Activated CD4-positive, alpha-beta T cell treated with anti-CD3 and anti-CD28 coated beads, Interleukin-2, Interleukin-4, amounts not matched to agents 100 ng/mL and 50 ng/mL, durations not matched to agents 16 hours and 8 hours (primary cell): ENCODE data around the gene TAS2R31.
"Not testable (repeated sequence)": the region's sequence is repeated elsewhere in the genome, so short reads cannot be mapped to it uniquely, and the experiment has no call there.

Experiments used
- DNase-seq: peaks from one replicate; pipeline ENCODE4 v3.0.0-alpha.2; 2020; ENCODE audit warnings: low spot score

The TAS2R31 gene

GRCh38 chr12:11031307-11031706, at the start of gene TAS2R31:
Gene TAS2R31, minus strand, starts transcription at chr12:11031407. Its CDS starts 72 bp downstream, at chr12:11031335.
- DNase-seq = no peak

- no peak for DNase-seq
Measured at GRCh38 chr12:11078246-11078645, 47.0 kb upstream of the TAS2R31 start.

- DNase-seq = no peak
Measured at GRCh38 chr12:11075642-11076041, 44.4 kb upstream of the TAS2R31 start.

- no peak for DNase-seq
Measured at GRCh38 chr12:11071414-11071813, 40.2 kb upstream of the TAS2R31 start.

- DNase-seq = no peak
Measured at GRCh38 chr12:11070999-11071398, 39.8 kb upstream of the TAS2R31 start.

- no peak for DNase-seq
Measured at GRCh38 chr12:11069854-11070365, 38.7 kb upstream of the TAS2R31 start.

- no peak for DNase-seq
Measured at GRCh38 chr12:11067514-11067913, 36.3 kb upstream of the TAS2R31 start.

GRCh38 chr12:11062194-11062593, 31.0 kb upstream of the TAS2R31 start, which contains the start of gene TAS2R46:
Gene TAS2R46, minus strand, starts transcription at chr12:11062294. Its CDS starts 0 bp downstream, at chr12:11062294.
- not testable (repeated sequence) for DNase-seq

- DNase-seq = no peak
Measured at GRCh38 chr12:11059784-11060183, 28.6 kb upstream of the TAS2R31 start.

DNA sequence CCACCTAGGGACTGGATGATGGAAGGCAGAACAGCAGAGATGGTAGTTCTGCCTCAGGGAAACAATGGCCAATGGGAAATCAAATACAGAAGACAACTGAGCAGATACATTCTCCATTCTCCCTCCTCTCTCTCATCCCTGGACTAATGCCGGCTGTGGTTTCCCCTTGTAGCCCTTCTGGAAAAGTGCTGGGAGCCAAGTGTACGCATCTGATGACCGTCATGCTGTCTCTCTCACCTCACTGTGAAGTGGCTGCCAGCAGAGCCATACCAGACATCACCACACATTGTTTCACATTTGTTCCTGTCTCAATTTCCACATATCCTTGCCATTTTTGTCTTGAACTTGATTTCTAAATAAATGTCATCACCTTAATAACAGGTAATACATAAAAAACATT, 27.8 kb upstream of the TAS2R31 start:
- no peak for DNase-seq

- no peak for DNase-seq
Measured at GRCh38 chr12:11055306-11055705, 24.1 kb upstream of the TAS2R31 start.

GRCh38 chr12:11049806-11050531, 18.8 kb upstream of the TAS2R31 start:
- DNase-seq = not testable (repeated sequence)

GRCh38 chr12:11041366-11041765, 10.2 kb upstream of the TAS2R31 start:
- not testable (repeated sequence) for DNase-seq

DNA sequence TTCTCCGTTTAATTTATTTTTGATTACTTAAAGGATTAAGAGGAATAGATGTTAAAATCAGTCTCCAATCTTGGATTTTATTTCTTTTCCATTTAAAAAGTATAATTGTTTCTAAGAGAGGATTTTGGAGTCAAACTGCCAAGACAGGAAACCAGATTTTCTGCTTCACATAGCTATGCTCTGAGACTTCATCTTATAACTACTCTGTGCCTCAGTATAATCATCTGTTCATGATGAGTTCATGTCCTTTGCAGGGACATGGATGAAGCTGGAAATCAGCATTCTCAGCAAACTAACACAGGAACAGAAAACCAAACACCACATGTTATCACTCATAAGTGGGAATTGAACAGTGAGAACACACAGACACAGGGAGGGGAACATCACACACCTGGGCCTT, 9.0 kb upstream of the TAS2R31 start:
- DNase-seq = no peak

- no peak for DNase-seq
Measured at GRCh38 chr12:11039171-11039570, 8.0 kb upstream of the TAS2R31 start.

DNA sequence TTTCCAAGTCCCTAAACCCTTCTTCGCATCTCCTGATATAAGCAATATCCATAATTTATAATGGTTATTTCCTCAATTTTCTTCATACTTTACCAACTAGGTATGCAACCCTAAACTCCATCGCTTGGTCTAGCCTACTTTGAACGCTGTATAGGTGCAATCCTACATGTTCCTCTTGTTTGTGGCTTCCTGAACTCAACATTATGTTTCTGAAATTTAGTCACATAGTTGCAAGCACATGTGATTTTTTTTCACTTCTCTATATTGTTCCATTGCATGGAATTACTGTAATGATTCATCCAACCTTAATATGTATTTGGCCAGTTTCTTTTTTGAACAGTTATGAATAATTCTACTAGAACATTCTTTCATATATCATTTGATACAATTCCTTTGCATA, 2.8 kb upstream of the TAS2R31 start:
- DNase-seq = not testable (repeated sequence)

GRCh38 chr12:11026118-11026517, 5.1 kb downstream of the TAS2R31 start:
- no peak for DNase-seq

GRCh38 chr12:11023387-11023786, 7.8 kb downstream of the TAS2R31 start:
- no peak for DNase-seq

DNA sequence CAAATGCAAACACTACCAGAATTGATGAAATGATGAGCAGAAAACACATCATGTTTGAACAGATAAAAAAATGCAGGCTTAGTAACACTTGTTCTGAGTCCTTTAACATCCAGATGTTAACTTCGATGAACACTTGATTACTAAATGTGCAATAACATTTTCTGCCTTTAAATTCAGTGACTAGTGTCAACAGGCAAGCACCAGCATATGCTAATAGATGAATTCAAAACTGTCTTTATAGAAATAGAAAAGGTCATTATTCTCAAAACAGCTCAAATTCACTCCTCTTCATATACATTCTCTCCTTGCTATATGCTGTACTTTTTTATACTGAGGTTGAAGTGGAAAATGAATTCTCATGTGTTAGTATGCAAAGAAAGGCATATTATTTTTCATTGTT, 8.7 kb downstream of the TAS2R31 start, which contains the start of gene TAS2R19:
TAS2R19 (minus strand) TSS at position 101 of the 400 bp plus-strand sequence; CDS start at position 52, 49 bp downstream.
- DNase-seq = no peak

DNA sequence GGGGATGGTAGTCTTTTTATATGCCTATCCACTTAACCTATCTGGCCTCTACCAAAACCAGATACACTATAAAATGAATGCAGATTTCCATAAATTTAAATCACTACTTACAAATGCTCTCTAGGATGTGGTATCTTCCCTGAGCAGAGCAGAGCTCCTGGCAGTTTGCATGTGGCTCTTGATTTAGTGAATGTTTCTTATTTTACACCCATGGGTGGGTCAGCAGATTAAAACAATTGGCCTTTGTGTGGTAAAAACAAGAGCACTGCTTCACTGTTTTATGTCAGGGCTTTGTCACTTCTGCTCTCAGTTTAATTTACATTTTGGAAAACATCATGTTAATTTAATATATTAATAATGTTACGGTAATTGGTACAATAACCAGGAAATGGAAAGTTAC, 14.3 kb downstream of the TAS2R31 start:
- DNase-seq = no peak

DNA sequence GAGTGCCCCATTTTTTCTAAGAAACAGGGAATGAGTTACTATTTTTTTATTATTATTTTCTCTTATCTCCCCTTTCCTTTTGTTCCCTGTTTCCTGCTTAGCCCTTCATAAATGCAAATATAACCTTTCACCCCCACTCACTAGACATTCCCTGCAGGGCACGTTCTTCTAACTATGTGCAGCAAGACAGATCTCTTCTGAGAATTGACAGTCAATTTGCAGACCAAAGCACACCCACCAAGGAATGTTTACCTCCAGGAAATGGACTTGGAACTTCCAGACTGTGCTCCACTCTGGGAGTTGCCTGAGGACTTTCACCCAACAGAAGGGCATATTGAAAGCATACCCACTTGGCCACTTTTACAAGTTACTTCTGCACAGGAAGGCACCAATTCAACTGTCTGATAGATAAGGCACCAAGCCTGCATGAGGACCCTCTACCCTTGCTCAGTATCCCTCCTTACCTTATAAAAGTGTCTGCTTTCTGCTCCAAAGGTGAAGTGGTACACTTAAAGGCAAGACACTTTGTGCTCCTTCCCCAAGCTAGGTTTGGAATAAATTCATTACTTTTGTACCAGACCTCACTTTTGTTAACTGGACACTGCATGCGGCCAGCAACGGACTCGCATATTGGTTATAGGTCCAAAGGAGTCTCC, 15.3 kb downstream of the TAS2R31 start:
- no peak for DNase-seq

DNA sequence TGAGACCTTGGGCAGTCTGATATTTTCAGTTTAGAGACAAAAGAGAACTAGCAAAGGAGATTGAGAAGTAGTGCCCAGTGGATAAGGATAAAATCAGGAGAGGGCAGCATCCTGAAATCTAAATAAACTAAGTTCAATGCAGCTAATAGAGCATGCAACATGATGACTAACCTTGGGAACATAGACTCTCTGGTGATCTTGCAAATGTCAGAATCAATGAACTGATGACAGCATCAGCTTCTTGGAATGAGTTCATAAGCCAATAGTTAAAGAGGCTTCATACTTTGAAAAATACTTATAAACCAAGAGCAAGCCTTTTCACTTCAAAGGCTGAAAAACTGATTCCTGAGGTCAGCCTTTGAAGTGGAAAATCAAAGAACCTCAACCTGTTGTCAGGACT, 17.0 kb downstream of the TAS2R31 start:
- DNase-seq = no peak

GRCh38 chr12:11007608-11008007, 23.6 kb downstream of the TAS2R31 start:
- DNase-seq = no peak
